ENCODE measurements around the gene MOSMO.

GRCh38 chr16:21989751-21990150 lies 18.2 kb upstream of the MOSMO start:
- TF ChIP-seq EZH2 (IDR thresholded peaks at IDR 0.05; ENCODE audit: low read depth) (no peak), CTCF (conservative IDR thresholded peaks at IDR 0.05) (no peak)

All from PC-9 (cell line).